Liver (tissue), 9 donors: Measurements from ENCODE around the gene ZPLD1. TPM values are rescaled to one million over a fixed set of nuclear protein-coding genes. Genes with fewer than 3 reads are reported as not detected.

Experiments used
- DNase-seq: peaks from one replicate; pipeline ENCODE4 v3.0.0-alpha.2; 2017; ENCODE audit warnings: low spot score
- H3K27ac ChIP-seq, 2 donors: one replicate each; pipeline ENCODE4 v1.7.0; 2013; ENCODE audit warnings: inconsistent platforms in 2 of 2, low read length in 2 of 2, control low read depth in 1 of 2, low read depth in 1 of 2, mild to moderate bottlenecking in 1 of 2
- H3K27me3 ChIP-seq, 4 donors: one replicate each; pipeline versions ENCODE4 v1.6.1 to v1.7.0; 2013; ENCODE audit warnings: low read length in 3 of 4, inconsistent platforms in 1 of 4, mild to moderate bottlenecking in 1 of 4, moderate library complexity in 1 of 4; ENCODE audit not compliant: control insufficient read depth in 4 of 4, insufficient read depth in 4 of 4
- H3K36me3 ChIP-seq, 4 donors: one replicate each; pipeline versions ENCODE4 v1.6.1 to v1.7.0; 2013; ENCODE audit warnings: low read length in 3 of 4, mild to moderate bottlenecking in 3 of 4, low read depth in 1 of 4, moderate library complexity in 1 of 4; ENCODE audit not compliant: control insufficient read depth in 4 of 4, insufficient read depth in 3 of 4
- H3K4me1 ChIP-seq, 4 donors: one replicate each; pipeline versions ENCODE4 v1.6.1 to v1.7.0; 2013; ENCODE audit warnings: low read length in 3 of 4, mild to moderate bottlenecking in 3 of 4, moderate library complexity in 1 of 4; ENCODE audit not compliant: control insufficient read depth in 4 of 4, insufficient read depth in 4 of 4
- H3K4me3 ChIP-seq, 3 donors: one replicate each; pipeline versions ENCODE4 v1.6.1 to v1.7.0; 2013; ENCODE audit warnings: low read length in 3 of 3, control low read depth in 1 of 3, low read depth in 1 of 3, mild to moderate bottlenecking in 1 of 3
- H3K9ac ChIP-seq, 2 donors: one replicate each; pipeline ENCODE4 v1.7.0; 2013; ENCODE audit warnings: low read length in 2 of 2, mild to moderate bottlenecking in 2 of 2, moderate library complexity in 2 of 2, control low read depth in 1 of 2, low read depth in 1 of 2
- H3K9me3 ChIP-seq, 4 donors: one replicate each; pipeline versions ENCODE4 v1.6.1 to v1.7.0; 2013; ENCODE audit warnings: low read length in 3 of 4; ENCODE audit not compliant: control insufficient read depth in 4 of 4
- ATF3 ChIP-seq: IDR thresholded peaks from 2 replicates; pipeline ENCODE4 v1.6.1; 2016; ENCODE audit warnings: antibody characterized with exemption
- CTCF ChIP-seq: fragments of 150-350 bp; IDR thresholded peaks from 2 replicates; pipeline ENCODE4 v1.5.1; 2017; ENCODE audit warnings: improper control_type of control experiment, low read depth, low read length; ENCODE audit not compliant: missing input control
- EGR1 ChIP-seq, 2 donors: IDR thresholded peaks; 2 replicates each; pipeline ENCODE4 v1.6.1; 2016 to 2018; ENCODE audit warnings: antibody characterized with exemption in 2 of 2, low read depth in 2 of 2
- FOXA1 ChIP-seq: IDR thresholded peaks from 2 replicates; pipeline ENCODE4 v1.6.1; 2016; ENCODE audit warnings: antibody characterized with exemption
- GABPA ChIP-seq, 2 donors: IDR thresholded peaks in 1 of 2; conservative IDR thresholded peaks in 1 of 2; 2 replicates each; pipeline ENCODE4 v1.6.1; 2016; ENCODE audit warnings: antibody characterized with exemption in 2 of 2, mild to moderate bottlenecking in 1 of 2, moderate library complexity in 1 of 2
- HNF4A ChIP-seq, 2 donors: conservative IDR thresholded peaks; 2 replicates each; pipeline ENCODE4 v1.6.1; 2016; ENCODE audit warnings: antibody characterized with exemption in 2 of 2, mild to moderate bottlenecking in 2 of 2
- HNF4G ChIP-seq: IDR thresholded peaks from 2 replicates; pipeline ENCODE4 v1.6.1; 2016; ENCODE audit warnings: antibody characterized with exemption
- JUND ChIP-seq, 2 donors: IDR thresholded peaks; 2 replicates each; pipeline ENCODE4 v1.6.1; 2016; ENCODE audit warnings: antibody characterized with exemption in 2 of 2
- MAX ChIP-seq: IDR thresholded peaks from 2 replicates; pipeline ENCODE4 v1.6.1; 2016; ENCODE audit warnings: antibody characterized with exemption
- NR2F2 ChIP-seq: IDR thresholded peaks from 2 replicates; pipeline ENCODE4 v1.6.1; 2016; ENCODE audit warnings: antibody characterized with exemption
- RAD21 ChIP-seq, 2 donors: IDR thresholded peaks; 2 replicates each; pipeline ENCODE4 v1.6.1; 2016; ENCODE audit warnings: antibody characterized with exemption in 2 of 2, mild to moderate bottlenecking in 2 of 2
- REST ChIP-seq: IDR thresholded peaks from 2 replicates; pipeline ENCODE4 v1.6.1; 2016; ENCODE audit warnings: antibody characterized with exemption, mild to moderate bottlenecking
- RXRA ChIP-seq, 2 donors: IDR thresholded peaks; 2 replicates each; pipeline ENCODE4 v1.6.1; 2017 to 2018; ENCODE audit warnings: antibody characterized with exemption in 2 of 2, mild to moderate bottlenecking in 1 of 2
- SP1 ChIP-seq: IDR thresholded peaks from 2 replicates; pipeline ENCODE4 v1.6.1; 2018; ENCODE audit warnings: antibody characterized with exemption, mild to moderate bottlenecking
- TAF1 ChIP-seq: conservative IDR thresholded peaks from 2 replicates; pipeline ENCODE4 v1.6.1; 2016; ENCODE audit warnings: antibody characterized with exemption, mild to moderate bottlenecking
- YY1 ChIP-seq: IDR thresholded peaks from 2 replicates; pipeline ENCODE4 v1.6.1; 2016; ENCODE audit warnings: antibody characterized with exemption, mild to moderate bottlenecking
- ZBTB33 ChIP-seq: IDR thresholded peaks from 2 replicates; pipeline ENCODE4 v1.6.1; 2016; ENCODE audit warnings: antibody characterized with exemption
- WGBS: extraction: QIAGEN DNeasy Blood & Tissue Kit; methylation state at CpG from one replicate; pipeline ENCODE4 v1.1.7; 2013; 5-methylcytosine and 5-hydroxymethylcytosine counted together
- polyA plus RNA-seq, 2 donors: library from polyadenylated mRNA; stranded (reverse) in 1 of 2; unstranded in 1 of 2; fragments of 200-250 nt in 1 of 2; fragments of >200 nt in 1 of 2; fragmentation: Nextera tagmentation in 1 of 2; extraction: Ambion mirVana in 1 of 2; gene quantifications; one replicate each; pipeline versions ENCODE4 v1.2.1 to v1.2.3, GENCODE V29; 2013 to 2015
- total RNA-seq, 2 donors: library from RNA; depleted of rRNA; stranded (reverse); fragments of >200 nt; gene quantifications; one replicate each; pipeline ENCODE4 v1.2.3, GENCODE V29; 2014
- donor health status: healthy.
- donor health status: healthy.
- donor health status: healthy.
- donor health status: healthy.
- donor health status: healthy.

Gene ZPLD1
- total and polyA plus RNA-seq, 4 donors, result 0.03 to 0.23 (median 0.07) TPM

GRCh38 chr3:102471001-102471400, 36.2 kb downstream of the ZPLD1 start:
- H3K27me3 ChIP-seq, result no peaks in the 10 kb centered on the region
- H3K9ac ChIP-seq, result no peak overlapping the region
- no peaks in the 10 kb centered on the region for H3K4me1 ChIP-seq
- TF ChIP-seq REST (no peak), RXRA (IDR thresholded peaks at IDR 0.05) (no peak), ATF3 (no peak), MAX (no peak), HNF4G (no peak), TAF1 (no peak), RAD21 (IDR thresholded peaks at IDR 0.05) (no peak), SP1 (no peak), JUND (IDR thresholded peaks at IDR 0.05) (no peak)
- no peaks in the 10 kb centered on the region for H3K36me3 ChIP-seq
- no peak overlapping the region for H3K4me3 ChIP-seq
- no peaks in the 10 kb centered on the region for H3K9me3 ChIP-seq
- whole genome bisulfite sequencing, result 92% methylated on average over 10 of the region's 10 CpGs
- H3K27ac ChIP-seq, result no peak overlapping the region
- no peak for DNase-seq

- H3K4me1 ChIP-seq, result no peaks in the 10 kb centered on the region
- no peaks in the 10 kb centered on the region for H3K27me3 ChIP-seq
- DNase-seq, result no peak
- no peak overlapping the region for H3K27ac ChIP-seq
- no peak overlapping the region for H3K4me3 ChIP-seq
- no peak overlapping the region for H3K9ac ChIP-seq
- 95% methylated on average over 2 of the region's 2 CpGs for WGBS
- TF ChIP-seq HNF4A (conservative IDR thresholded peaks at IDR 0.05) (no peak), ATF3 (no peak), RXRA (IDR thresholded peaks at IDR 0.05) (no peak), JUND (IDR thresholded peaks at IDR 0.05) (no peak), CTCF (no peak), HNF4G (no peak), MAX (no peak), ZBTB33 (no peak), SP1 (no peak), FOXA1 (no peak), REST (no peak), TAF1 (no peak), NR2F2 (no peak), RAD21 (IDR thresholded peaks at IDR 0.05) (no peak), YY1 (no peak), EGR1 (IDR thresholded peaks at IDR 0.05; ENCODE audit: low read depth in 2 of 2) (no peak), GABPA (IDR thresholded peaks at IDR 0.05 in 1 of 2, conservative IDR thresholded peaks at IDR 0.05 in 1 of 2) (no peak)
- H3K36me3 ChIP-seq, result no peaks in the 10 kb centered on the region
- no peaks in the 10 kb centered on the region for H3K9me3 ChIP-seq
These were observed 36.7 kb downstream of the ZPLD1 start for GRCh38 chr3:102471491-102471890.
